Mesenteric fat pad (tissue), 1 donor: ENCODE measurements around the gene IGF1. TPM values are rescaled to one million over a fixed set of nuclear protein-coding genes. Genes with fewer than 3 reads are reported as not detected.
"Not testable (repeated sequence)": the region's sequence is repeated elsewhere in the genome, so short reads cannot be mapped to it uniquely, and the experiment has no call there.

Experiments
- DNase-seq: peaks from one replicate; pipeline ENCODE4 v3.0.0-alpha.2; 2020; ENCODE audit warnings: low spot score
- total RNA-seq: library from RNA; stranded (reverse); fragmentation: NEBNext Ultra II Directional; extraction: Animal tissue kit (Norgen Biotek cat#: 25700); gene quantifications from one replicate; pipeline ENCODE4 v1.2.1, GENCODE V29; 2021
- donor health status: DM: yes; HTN: yes; CAD: no.

Gene IGF1
- total RNA-seq, 1 donor from 2014 or later: 415 TPM

- DNase-seq: no peak
Observed at GRCh38 chr12:102462795-102463465, 17.4 kb downstream of the IGF1 start.

DNA sequence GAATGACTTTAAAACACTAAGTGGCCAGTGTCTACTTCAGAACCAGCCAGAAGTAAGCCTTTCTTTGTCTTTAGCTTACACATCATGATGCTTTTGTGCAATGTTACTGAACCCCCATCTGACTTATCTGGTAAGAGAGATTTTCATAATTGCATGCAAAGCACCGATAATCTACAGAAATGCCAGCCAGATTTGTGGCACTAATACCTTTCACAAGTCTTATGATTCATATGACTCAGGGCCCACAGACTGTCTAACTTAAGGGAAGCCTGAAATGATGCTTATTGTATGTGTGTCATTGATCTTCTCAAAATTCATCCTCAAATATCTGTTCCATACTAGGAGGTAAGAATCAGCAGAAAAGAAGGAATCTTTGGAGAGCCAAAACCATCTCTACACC lies 18.0 kb downstream of the IGF1 start:
- DNase-seq: no peak

- DNase-seq: no peak
Observed at GRCh38 chr12:102461501-102461900, 18.9 kb downstream of the IGF1 start.

GRCh38 chr12:102459314-102459713 lies 21.0 kb downstream of the IGF1 start:
- DNase-seq: no peak

DNA sequence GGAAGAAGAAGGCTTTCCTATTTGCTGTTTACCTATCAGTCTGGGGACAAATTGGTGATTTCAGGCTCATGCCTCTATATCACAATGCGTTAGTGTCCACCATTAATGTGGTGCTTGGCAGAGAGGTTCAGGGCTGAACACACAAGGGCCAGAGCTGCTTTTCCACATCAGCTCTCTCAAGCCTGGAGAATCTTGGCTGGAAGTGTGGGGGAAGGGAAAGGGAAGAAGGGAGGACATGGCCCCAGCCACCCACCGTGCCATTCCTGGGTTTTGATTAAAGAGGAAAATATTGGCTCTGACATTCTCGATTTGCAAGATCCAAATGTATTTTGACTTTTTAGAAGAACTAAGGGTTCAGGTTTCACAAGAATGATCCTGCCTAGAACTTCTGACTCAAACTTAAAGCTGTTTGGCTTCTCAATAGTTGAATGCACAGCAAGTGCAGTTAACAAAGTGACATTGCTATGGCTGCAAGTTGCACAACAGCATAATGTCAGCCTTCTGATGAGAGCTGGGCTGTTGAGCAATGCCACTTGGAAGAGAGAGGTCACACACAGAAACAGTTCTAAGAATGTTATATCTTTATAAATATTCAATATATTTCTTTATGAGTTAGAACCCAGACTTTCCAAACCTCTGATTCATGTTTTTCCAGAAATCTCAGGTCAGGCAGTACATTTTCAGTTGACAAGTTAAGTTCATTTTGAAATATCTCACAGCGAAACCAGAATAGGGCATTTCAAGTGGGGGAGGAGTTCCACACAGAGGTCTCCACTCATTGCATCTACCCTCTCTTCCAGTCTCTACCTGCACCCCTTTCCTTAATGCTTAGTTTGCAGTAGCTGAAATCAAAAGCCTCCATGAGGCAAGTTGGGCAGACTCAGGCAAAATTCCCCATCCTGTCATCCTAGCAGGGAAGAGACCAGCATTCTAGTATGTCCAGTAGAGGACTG lies 25.3 kb downstream of the IGF1 start:
- no peak for DNase-seq

- no peak for DNase-seq
Observed at GRCh38 chr12:102454330-102454729, 26.0 kb downstream of the IGF1 start.

GRCh38 chr12:102452605-102453004 lies 27.8 kb downstream of the IGF1 start:
- DNase-seq: no peak

DNA sequence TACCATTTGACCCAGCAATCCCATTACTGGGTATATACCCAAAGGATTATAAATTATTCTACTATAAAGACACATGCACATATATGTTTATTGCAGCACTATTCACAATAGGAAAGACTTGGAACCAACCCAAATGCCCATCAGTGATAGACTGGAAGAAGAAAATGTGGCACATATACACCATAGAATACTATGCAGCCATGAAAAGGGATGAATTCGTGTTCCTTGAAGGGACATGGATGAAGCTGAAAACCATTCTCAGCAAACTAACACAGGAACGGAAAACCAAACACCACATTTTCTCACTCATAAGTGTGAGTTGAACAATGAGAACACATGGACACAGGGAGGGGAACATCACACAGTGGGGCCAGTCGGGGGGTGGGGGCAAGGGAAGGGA lies 31.3 kb downstream of the IGF1 start:
- DNase-seq: not testable (repeated sequence)

- DNase-seq: not testable (repeated sequence)
Observed at GRCh38 chr12:102447426-102447825, 32.9 kb downstream of the IGF1 start.

- no peak for DNase-seq
Observed at GRCh38 chr12:102444707-102445106, 35.7 kb downstream of the IGF1 start.

DNA sequence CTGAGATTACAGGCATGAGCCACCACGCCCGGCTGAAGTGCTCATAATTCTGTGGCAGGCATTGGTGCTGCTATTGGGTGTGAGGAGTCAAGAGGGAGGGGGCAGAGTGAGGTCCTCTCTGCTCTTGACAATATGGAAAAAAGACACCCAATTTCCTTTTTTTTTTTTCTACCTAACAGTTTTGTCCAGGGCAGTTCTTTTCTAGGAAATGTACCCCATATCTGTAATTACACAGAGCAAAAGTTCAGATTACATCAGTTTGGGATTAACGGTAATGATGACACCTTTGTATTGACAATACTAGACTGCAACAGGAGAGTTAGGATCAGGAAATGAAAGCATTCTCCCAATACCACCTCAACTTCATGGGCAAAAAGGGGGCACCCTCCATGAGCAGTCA lies 36.3 kb downstream of the IGF1 start:
- DNase-seq: no peak

DNA sequence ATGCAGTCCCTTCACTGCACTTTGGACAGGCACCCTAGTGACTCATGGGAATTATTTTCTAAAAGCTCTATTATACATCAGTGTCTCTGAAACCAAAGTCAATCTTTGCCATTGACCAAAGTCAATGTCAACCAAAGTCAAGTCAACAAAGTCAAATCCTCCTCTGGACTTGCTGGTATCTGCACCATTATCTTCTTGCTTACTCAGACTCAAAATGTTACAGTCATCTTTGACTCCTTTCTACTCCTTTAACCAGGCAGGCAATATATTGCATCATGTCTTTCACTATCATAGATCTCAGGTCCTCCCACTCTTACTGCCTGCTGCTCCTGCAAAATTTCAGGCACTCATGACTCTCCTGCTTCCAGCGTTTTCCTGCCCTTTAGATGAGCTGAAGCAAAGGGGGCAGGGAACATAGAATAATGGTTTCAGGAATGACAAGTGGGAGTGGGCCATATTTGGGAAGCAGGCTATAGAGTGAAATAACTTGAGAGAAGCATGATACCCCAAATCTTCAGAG lies 39.2 kb downstream of the IGF1 start:
- no peak for DNase-seq

DNA sequence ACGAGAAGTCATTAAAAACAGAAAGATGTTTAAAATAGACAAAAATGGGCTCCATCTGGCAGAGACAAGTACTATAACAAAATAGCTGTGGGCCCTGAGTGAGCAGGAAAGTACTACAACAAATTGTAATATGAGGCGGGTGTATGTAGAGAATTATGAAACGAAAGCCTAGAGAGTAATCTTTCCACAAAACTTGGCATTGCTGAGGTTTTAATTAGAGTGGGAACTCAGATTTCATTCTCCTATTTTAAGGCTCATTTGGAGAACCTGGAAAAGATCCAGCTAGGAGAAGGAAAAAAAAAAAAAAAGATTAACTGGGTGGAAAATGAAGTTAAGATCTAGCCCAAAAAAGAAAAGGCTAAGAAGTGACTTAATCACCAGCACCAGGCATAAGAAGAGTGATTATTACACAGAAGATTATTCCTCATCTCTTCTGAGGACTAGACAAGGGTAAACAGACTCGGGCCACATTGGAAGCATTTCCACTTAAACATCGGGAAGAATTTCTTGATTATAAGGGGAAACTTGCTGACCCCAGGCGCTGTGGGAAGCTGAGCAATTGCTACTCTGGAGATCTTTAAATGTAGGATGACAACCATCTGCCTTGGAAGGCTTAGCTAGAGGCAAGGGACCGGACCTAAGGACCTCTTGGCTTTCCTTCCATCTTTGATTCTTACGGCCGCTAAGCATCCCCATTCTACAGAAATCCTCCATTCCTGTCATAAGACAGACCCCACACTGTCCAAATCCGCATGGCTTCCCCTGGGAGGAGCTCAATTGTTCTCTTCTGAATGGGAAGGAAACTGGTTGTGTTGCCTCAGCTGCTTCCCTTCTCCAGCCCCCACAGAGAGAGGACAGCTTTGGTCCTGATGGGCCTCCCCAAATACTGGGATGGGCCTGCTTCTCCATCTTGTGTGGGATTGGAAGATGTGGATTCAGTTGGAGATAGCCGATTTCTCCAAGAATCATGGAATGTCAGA lies 40.6 kb downstream of the IGF1 start:
- no peak for DNase-seq

DNA sequence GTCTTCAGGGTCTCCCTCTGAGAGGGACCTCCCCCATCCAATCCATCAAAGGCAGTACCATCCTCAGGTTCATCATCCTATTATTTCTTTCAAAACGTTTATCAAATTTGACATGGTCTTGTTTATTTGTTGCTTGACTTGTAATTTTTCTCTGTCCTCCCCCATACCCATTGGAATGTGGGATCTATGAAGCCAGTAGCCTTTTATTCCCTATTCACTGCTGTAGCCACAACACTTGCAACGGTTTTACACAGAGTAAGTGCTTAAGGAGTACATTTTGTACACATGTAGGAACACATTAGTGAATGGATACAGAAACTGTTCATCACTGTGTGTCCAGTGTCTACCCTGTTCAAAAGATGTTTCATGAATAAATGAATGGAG lies 41.5 kb downstream of the IGF1 start:
- no peak for DNase-seq

DNA sequence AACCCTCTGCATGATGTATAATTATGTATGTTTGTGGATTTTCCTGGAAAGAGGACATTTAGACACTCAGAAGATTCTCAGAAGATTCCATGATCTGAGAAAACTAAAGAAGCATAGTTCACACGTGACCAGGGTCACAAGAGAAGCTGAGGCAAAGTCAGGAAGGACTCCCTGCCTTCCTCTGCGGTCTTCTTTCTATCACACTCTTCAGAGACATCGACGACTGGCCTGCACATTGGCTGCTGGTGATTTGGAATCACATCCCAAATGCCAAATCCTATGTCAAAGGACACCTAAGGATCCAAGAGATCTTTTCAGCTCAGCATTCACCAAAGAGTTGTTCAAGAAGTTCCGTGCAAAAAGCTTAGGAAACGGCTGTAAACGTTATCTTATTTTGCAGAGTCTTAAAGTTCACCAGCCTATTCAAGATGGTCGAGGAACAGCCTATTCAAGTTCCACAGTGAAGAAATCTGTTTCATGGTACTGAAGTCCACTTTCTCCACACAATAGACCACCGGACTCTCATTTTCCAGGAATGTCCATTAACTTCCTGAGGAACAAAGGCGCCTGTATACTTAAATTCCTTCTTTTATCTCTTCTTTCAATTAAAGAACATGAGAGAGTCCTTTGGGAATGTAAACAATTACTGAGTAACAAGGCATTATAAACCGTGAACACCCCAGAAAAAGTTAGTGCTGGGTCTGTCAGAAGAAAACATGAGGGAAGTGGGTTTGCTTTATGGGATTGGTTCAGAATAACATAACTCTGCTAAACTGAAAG lies 42.1 kb downstream of the IGF1 start:
- DNase-seq: no peak

GRCh38 chr12:102437511-102437910 lies 42.9 kb downstream of the IGF1 start:
- no peak for DNase-seq

- DNase-seq: no peak
Observed at GRCh38 chr12:102436867-102437266, 43.5 kb downstream of the IGF1 start.

GRCh38 chr12:102435827-102436436 lies 44.4 kb downstream of the IGF1 start:
- DNase-seq: no peak

- no peak for DNase-seq
Observed at GRCh38 chr12:102433304-102433703, 47.1 kb downstream of the IGF1 start.

- no peak for DNase-seq
Observed at GRCh38 chr12:102430661-102431060, 49.7 kb downstream of the IGF1 start.
